NCI-H510A (cell line): ENCODE data around the gene CCSER1.
"Not testable (repeated sequence)": the region's sequence is repeated elsewhere in the genome, so short reads cannot be mapped to it uniquely, and the experiment has no call there.

Source experiments
- DNase-seq: peaks from one replicate; lab custom pipeline; 2025; lab: John Stamatoyannopoulos, UW

The CCSER1 gene

DNA sequence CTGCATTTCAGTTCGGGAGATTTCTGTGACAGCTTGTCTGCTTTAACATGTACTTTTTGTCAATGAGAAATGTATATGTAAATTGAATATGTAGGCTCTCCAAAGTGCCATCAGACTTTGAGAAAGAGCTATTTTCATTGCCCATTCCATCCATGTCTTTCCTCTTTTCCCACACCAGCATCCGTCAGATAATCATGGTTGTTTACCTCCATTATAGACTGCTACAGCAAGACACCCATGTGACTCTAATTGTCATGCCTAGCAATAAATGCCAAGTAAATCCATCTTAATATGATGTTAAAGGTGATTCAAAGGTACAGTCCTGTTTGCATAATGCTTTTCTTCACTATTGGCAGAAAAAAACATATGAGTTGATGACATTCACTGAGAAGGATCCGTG lies 1157.3 kb downstream of the CCSER1 start:
- DNase-seq = no peak

DNA sequence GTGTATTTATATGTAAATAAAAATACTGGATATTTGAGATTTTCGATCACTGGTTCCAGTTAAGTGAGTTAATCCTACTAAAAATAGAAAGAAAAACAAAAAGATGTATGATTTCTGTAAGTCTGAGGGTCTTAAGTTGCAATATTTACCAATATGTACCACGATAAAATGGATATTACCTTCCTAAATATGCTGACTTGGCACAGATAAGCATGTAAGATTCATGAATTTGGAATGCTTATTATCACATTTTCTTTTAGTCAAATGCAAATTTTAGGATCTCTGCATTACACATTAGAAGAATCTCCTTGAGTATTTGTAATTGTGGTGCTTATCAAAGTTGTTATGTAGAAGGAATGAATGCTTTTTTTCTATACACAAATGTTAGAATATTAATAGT lies 1158.3 kb downstream of the CCSER1 start:
- no peak for DNase-seq

DNA sequence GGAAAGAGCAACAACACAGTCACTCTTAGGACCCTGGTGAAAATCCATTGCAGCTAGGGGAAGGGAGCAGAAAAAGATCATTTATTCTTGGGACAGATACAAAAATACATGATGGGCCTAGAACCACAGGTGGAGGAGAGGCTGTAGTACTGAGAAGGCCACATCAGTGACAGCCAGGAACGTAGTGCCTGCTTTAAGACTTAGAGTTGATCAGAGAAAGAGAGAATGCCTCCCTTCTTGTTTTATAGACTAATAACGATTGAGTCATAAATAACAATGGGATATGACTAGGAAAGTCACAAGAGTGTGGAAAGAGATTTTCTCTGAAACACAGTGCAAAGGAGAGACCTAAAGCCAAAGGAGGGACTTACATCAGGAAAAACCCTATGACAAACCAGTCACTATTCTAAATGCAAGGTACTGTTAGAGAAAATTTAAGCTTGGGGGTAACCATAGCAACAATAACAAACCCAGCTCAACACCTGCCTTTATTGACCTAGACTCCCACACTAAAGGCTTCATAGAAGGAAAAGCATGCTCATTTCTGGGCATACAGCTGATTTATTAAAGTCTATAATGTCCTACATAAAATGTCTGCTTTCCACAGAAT lies 1161.6 kb downstream of the CCSER1 start:
- DNase-seq = no peak

DNA sequence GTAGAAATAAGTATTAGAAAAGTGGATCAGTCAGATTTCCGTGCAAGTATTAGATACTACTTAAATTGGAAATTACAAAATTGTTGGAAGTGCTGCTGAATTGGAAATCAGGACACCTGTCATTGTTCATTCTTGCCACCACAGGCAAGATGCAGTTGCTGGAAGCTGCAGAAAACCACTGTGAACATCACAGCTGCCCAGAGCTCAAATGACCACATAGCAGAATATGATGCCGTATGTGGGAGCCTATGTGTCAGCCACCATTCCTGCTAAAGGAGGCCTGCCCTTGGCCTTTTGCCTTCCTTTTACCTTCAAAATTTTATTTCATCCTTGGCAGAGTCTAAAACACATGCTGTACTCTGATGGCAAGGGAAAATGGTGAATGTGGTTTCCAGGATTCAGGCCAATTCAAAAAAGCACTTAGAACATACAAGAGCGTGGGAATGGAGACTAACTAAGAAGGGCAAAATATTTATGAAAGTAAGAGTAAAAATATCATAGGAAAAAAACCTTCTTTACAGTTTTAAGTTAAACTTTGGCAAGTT lies 1171.0 kb downstream of the CCSER1 start:
- DNase-seq = no peak

DNA sequence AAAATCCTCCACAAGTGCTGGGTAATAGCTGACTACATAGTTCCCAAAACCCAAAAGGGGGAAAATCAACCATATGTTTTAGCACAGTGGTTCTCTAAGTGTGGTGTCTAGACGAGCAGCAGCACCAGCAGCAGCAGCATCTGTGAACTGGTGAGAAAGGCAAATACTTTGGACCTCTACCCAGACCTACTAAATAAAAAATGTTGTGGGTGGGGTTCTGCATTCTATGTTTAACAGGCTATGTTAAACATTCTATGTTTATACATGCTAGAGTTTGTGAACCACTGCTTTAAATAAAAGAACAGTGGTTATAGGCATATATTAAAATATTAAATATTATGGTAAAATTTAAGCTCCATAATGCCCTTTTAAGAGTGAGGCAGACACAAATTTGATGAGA lies 1171.6 kb downstream of the CCSER1 start:
- no peak for DNase-seq

DNA sequence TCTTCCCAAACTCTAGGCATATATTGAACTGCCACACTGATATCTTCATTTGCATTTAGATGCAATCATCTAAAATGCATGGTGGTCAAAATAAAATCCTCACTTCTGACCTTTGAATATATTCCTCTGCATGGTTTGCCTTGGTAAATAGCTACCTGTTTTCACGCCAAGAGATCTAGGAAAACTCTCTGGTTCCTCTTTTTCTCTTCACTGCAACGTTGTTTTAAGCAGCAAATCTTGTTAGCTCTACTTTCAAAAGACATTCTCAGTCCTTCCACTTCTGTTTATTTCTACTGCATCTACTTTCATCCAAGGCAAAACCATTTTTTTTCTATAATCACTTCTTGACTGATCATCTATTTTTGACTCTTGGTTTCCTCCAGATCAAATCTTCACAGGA lies 1174.9 kb downstream of the CCSER1 start:
- no peak for DNase-seq

DNA sequence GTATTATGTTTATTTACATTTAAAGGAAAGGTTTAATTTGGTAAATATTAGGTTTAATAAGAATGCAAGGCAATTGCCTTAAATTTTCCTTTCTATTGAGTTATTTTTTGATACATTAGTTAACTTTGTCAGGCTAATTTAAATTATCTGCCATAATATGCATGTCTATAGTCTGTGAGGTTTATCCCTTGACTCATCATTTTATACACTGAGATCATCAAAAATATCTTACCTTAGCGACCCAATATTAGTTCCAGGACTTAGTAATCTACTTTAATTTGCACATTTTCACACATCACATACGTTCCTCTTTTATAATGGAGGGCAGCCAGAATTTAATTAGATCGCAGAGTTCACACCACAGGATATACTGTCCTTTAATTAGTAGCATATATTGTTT lies 1177.1 kb downstream of the CCSER1 start:
- no peak for DNase-seq

DNA sequence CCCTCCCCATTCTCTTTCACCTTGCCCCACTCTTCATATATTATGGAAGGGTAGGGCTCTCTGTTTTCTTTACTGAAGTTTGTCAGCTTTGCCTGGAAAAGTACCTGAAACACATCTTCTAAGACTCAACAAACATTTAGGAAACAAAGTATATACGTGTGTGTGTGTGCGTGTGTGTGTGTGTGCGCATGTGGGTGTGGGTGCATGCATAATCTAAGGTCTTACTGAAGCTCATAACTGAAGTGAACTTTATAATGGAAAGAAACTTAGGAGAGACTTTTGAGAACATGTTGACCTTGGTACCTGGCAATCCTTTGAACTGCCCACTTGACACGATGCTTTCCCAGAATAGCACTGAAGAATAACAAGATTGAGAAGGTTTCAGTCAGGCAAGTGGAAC lies 1190.2 kb downstream of the CCSER1 start:
- no peak for DNase-seq

DNA sequence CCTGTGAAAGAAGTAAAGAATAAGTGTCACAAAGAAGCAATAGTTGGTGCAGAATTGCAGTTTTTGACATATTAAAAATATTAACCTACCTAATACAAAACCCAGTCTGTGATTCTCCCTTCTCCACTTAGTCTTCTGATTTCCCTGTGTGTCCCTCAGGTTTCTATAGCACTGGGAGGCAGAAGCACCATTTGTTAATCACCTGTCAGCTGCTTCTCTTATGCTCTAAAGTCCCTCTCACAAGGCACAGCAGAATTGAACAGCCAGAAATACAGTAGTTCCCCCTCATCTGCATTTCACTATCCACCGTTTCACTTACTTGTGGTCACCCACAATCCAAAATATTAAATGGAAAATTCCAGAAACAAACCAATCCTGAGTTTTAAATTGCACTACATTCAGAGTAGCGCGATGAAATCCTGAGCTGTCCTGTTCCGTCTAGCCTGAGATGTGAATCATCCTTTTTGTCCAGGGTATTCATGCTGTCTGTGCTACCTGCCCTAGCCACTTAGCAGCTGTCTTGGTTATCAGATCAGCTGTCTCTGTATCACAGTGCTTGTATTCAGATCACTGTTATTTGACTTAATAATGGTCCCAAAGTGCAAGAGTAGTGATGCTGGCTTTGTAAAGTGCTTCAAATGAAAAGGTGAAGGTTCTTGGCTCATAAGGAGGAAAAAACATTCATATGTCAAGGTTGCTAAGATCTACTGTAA lies 1192.5 kb downstream of the CCSER1 start:
- DNase-seq = no peak

DNA sequence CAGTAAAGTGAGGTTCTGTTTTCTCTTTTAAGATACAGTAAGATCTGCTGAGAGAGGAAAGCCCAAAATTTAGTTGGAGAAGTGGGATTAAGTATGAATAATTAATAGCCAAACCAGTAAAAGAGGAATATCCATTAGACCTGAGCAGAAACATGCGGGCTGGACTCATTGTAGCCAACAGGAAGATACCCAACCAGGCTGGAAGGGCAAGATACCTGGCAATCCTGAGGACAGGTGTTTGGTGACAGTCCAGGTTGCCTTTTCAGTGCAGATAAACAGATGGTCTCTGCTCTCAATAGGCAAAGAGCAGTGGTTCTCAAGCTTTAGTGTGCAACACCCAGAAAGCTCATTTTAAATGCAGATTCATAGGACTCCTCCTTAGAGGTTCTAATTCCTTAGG lies 1195.8 kb downstream of the CCSER1 start:
- no peak for DNase-seq

DNA sequence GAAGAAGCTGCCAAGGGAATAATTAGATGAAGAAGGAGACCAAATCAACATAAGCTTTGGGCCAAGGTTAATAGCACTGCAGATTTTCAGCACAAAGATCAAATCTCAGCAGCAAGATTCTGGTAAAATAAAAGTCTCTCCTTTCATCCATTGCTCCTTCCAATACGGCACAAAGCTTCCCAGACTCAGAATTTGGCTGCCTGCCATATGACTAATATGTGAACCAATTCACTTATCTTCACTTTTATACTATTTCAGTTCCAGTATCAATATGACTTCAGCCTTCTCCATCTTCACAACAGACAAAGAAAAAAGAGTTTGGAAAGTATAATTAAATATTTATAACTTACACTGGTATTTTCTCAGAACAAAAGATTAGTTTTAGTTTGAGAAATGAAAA lies 1198.3 kb downstream of the CCSER1 start:
- no peak for DNase-seq

DNA sequence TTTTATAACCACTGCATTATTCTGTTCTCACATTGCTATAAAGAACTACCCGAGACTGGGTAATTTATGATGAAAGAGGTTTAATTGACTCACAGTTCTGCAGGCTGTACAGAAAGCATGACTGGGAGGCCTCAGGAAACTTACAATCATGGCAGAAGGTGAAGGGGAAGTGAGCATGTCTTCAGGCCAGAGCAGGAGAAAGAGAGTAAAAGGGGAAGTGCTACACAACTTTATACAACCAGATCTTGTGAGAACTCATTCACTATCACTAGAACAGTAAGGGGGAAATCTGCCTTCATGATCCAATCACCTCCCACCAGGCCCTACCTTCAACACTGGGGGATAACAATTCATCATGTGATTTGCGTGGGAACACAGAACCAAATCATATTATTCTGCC lies 1199.0 kb downstream of the CCSER1 start:
- DNase-seq = not testable (repeated sequence)

DNA sequence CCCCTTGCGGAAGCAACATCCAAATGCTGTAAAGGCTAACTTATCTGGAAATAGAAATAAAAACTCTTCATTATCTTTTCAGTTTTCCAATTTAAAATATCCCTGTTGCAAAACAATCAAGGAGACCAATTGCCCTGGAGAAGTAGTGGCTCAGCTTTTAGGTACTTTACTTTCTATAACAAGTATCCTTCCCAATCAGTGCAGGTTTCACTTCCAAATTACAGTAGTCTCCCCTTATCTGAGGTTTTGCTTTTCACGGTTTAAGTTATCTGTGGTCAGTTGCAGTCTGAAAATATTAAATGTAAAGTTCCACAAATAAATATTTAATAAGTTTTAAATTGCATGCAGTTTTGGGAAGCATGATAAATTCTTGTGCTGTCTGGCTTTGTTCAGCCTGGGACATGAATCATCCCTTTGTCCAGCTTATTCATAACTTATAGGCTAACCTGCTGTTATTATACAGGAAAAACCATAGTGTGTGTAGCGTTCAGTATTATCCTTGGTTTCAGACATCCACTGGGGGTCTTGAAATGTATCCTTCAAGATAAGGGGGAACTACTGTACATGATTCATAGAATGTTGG lies 1203.5 kb downstream of the CCSER1 start:
- DNase-seq = no peak

DNA sequence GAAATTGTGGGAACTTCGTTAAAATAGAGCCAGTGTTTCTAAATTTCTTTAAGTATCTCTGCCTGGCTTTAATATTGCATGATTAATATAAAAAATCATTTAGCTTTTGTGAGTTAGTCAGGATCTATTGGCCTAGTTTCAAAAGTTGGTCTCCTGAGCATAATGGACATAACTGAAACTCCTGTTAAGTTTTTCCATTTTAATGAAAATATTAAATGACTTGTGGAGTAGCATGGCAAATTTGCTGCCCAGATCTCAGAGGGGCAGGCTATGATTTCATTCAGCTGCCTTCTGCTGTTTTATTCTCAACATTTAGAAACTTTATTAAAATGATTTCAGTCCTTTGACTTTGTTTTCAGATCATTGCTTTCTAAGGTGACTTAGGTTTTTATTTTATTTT lies 1213.6 kb downstream of the CCSER1 start:
- DNase-seq = no peak

DNA sequence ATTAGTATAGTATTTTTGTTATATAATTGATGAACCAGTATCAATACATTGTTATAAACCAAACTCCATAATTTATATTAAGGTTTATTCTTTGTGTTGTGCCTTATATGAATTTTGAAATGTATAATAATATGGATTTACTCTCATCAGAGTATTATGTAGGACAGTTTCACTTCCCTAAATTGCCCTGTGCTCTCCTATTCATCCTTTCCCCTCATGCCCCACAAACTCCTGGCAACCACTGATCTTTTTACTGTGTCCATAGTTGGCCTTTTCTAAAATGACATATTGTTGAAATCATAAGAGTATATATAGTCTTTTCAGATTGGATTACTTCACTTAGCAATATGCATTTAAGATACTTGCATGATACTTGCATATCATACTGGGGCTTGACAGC lies 1218.4 kb downstream of the CCSER1 start:
- no peak for DNase-seq

DNA sequence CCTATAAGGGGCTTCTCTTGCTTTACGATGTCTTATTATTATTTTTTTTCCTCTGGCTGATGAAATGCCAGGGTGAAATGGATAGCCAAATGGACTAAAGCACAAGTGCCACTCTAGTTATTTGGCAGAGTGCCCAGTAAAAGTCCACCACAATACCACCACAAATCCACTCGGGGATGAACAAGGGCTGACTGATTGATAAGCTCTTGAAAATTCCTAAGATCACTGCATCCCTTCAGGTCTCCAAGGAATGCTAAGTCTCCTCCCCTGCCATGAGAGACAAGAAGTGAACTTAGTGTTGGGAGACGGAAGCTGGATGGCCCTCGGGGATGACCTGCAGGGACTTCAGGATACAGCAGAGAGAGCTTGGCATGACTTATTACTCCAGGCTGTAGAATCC lies 1229.3 kb downstream of the CCSER1 start:
- DNase-seq = not testable (repeated sequence)

DNA sequence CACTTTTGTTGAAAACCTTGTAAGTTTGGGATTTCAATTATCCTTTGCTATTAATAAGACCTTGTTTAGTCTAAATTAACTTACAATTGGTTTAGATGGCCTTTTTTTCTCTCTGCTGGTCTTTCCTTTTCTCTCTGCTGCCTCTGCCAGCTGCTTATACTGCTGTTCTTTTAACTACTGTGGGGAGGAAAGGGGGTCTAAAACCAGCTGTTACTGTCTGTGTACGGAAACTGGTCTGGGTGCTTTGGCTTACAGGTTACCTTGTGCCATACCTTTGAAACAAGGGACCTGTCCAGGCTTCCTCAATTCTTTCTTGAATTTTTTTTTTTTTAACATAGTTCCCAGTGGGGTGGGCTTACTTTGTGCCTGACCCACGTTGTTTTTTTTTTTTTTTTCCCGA lies 1230.8 kb downstream of the CCSER1 start:
- not testable (repeated sequence) for DNase-seq

DNA sequence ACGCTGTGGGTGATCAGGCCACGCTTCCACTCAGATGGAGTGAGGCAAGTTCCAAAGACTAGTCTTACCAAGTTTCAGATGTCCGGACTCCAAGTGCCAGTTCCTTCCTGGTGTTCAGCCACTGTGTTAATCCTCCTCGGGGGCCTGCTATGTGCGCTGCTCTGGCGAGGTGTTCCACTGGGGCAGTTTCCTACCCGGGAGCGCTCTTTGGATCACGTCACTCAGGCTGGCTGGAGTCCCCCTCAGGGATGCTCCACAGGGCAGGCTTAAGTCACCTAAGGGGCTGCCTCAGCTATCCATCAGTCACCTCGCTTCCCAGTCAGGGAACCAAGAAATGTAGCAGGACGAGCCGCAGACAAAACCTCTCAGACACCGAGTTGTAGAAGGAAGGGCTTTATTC lies 1231.4 kb downstream of the CCSER1 start:
- not testable (repeated sequence) for DNase-seq

DNA sequence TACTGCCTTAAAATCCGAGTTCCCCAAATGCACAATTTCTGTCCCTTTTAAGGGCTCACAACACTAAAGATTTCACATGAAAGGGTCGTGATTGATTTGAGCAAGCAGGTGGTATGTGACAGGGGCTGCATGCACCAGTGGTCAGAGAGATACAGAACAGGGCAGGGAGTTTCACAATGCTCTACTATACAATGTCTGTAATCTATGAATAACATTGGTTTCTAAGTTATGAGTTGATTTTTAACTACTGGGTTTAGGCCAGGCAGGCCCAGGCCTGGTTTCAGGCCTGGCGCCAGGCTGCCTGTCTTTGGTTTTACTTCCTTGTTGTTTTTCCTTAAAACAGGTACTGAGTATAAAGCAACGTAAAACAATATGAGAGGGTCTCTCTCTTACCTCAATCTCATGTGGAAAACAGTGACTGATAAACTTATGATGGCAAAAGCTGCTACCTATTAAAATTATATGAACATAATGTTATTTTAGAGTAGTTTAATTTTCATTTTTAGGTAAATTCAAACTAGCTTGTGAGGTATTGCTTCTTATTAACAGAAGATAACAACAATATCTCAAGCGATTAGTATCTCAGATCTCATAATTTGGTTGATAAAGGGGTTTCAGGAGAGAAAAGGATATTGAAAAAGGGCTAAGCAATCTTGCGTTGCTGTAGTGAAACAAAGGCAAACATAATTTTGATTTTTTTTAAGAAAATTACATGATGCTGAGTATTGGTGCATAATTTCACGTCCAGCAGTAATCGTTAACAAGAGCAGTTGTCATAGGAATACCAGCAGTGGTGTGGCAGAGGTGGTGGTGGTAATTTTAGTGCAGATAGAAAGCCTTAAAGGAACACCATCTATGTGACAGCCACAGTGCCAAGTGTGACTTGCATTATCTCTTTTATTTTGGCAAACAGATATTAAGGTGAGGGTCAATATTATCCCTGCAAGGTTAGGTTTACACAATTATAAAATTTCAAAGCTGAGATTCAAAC lies 1232.1 kb downstream of the CCSER1 start:
- DNase-seq = no peak

DNA sequence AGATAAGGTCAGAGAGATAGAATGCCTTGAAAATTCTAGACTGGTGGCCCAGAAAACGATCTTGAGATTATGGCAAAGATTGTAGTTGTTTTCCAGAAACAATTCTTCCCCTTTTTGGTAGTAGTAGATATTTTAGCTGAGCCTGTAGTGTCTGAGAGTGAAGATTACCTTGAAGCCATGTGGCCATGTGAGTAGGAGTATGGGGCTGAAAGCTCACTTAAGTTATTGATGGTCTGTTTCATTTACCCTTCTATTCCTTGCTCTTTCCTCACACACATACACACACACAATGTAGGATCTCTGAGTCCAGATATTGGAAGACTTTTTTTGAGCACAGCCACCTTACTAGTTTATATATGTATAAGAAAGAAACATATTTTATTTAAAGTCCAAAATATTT lies 1234.9 kb downstream of the CCSER1 start:
- DNase-seq = no peak

DNA sequence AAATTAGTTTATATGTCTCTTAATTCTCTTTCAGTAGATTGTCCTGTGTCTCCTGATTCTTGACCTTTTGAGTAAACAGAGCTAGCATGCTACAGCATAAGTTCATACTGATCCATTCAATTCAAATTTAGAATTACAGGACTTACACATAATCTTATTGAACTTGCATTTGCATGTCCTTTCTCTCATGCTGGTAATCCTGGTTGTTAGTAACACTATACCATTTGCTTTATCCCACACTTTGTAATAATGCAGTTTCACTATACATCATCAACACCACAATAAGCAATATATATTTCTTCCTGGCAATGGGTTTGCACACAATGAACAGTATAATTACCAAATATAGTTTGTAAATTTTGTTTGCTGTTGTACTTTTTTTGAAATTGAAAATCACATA lies 1239.4 kb downstream of the CCSER1 start:
- no peak for DNase-seq

DNA sequence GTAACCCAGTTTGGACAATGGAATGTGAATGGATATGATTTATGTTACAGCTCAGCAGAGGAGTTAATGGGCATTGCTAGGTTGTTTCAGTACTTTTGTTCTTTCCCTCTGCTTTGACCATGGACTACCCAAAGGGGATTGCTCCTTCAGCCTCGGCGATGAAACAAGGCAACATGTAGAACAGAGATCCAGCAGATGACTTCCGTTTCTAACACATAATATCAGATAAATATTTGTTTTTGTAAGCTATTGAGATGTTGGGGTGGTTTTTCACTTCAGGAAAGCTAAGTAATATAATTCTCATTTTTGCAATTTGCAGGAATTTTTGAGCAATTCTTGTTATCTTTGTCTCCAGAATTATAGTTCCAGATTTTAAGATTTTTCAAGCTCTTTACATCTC lies 1241.9 kb downstream of the CCSER1 start:
- DNase-seq = no peak
